HUES48 (cell line): ENCODE results near the gene PANK4.

ENCODE experiments used
- H3K27ac ChIP-seq: one replicate; pipeline ENCODE4 v1.7.0; 2013; ENCODE audit warnings: low read depth, low read length, inconsistent platforms
- H3K27me3 ChIP-seq: 2 replicates; pipeline ENCODE4 v1.6.1; 2013; ENCODE audit warnings: mild to moderate bottlenecking, low read length; ENCODE audit not compliant: control insufficient read depth, insufficient read depth
- H3K36me3 ChIP-seq: 2 replicates; pipeline ENCODE4 v1.6.1; 2013; ENCODE audit warnings: low read length; ENCODE audit not compliant: control insufficient read depth, insufficient read depth
- H3K4me1 ChIP-seq: 2 replicates; pipeline ENCODE4 v1.6.1; 2013; ENCODE audit warnings: mild to moderate bottlenecking, low read length; ENCODE audit not compliant: control insufficient read depth, insufficient read depth
- H3K4me3 ChIP-seq: 2 replicates; pipeline ENCODE4 v1.5.1; 2013; ENCODE audit warnings: mild to moderate bottlenecking, low read depth, low read length
- H3K9ac ChIP-seq: 2 replicates; pipeline ENCODE4 v1.6.1; 2013; ENCODE audit warnings: mild to moderate bottlenecking, low read depth, low read length, moderate library complexity
- H3K9me3 ChIP-seq: 2 replicates; pipeline ENCODE4 v1.6.1; 2013; ENCODE audit warnings: low read length; ENCODE audit not compliant: control insufficient read depth, insufficient read depth

Gene PANK4

GRCh38 chr1:2534315-2534686, 7.9 kb upstream of the PANK4 start:
- H3K4me1 ChIP-seq = peaks cover 14% of the 10 kb centered on the region
- no peaks in the 10 kb centered on the region for H3K36me3 ChIP-seq
- H3K4me3 ChIP-seq = no peak overlapping the region
- no peak overlapping the region for H3K9ac ChIP-seq
- no peaks in the 10 kb centered on the region for H3K9me3 ChIP-seq
- H3K27ac ChIP-seq = no peak overlapping the region
- peaks cover 88% of the 10 kb centered on the region for H3K27me3 ChIP-seq

GRCh38 chr1:2533365-2533764, 7.0 kb upstream of the PANK4 start:
- Histone ChIP-seq H3K27ac (no peak overlapping the region), H3K4me3 (no peak overlapping the region), H3K9me3 (no peaks in the 10 kb centered on the region), H3K4me1 (peaks cover 22% of the 10 kb centered on the region), H3K9ac (no peak overlapping the region), H3K36me3 (no peaks in the 10 kb centered on the region), H3K27me3 (peaks cover 90% of the 10 kb centered on the region)

GRCh38 chr1:2532485-2533160, 6.2 kb upstream of the PANK4 start:
- no peaks in the 10 kb centered on the region for H3K36me3 ChIP-seq
- peaks cover 90% of the 10 kb centered on the region for H3K27me3 ChIP-seq
- no peak overlapping the region for H3K4me3 ChIP-seq
- peaks cover 22% of the 10 kb centered on the region for H3K4me1 ChIP-seq
- no peak overlapping the region for H3K27ac ChIP-seq
- no peak overlapping the region for H3K9ac ChIP-seq
- H3K9me3 ChIP-seq = no peaks in the 10 kb centered on the region

- no peak overlapping the region for H3K27ac ChIP-seq
- H3K9ac ChIP-seq = no peak overlapping the region
- H3K27me3 ChIP-seq = peaks cover 86% of the 10 kb centered on the region
- peak overlapping the region; percentile 52; the same call in 1 of the 2 replicates for H3K4me3 ChIP-seq
- peaks cover 26% of the 10 kb centered on the region for H3K4me1 ChIP-seq
- no peaks in the 10 kb centered on the region for H3K36me3 ChIP-seq
- H3K9me3 ChIP-seq = no peaks in the 10 kb centered on the region
Observed at GRCh38 chr1:2530513-2531361, 4.3 kb upstream of the PANK4 start.

- Histone ChIP-seq H3K27me3 (peaks cover 78% of the 10 kb centered on the region), H3K27ac (no peak within 1 kb of the TSS), H3K36me3 (no peaks in the 10 kb centered on the region), H3K4me3 (peak within 1 kb of the TSS; percentile 52), H3K9me3 (no peaks in the 10 kb centered on the region), H3K4me1 (peaks cover 26% of the 10 kb centered on the region), H3K9ac (no peak within 1 kb of the TSS)
Observed at GRCh38 chr1:2529784-2530512, 3.6 kb upstream of the PANK4 start, which contains the start of gene HES5. TSS of gene HES5 (minus strand) at chr1:2530263. CDS start at chr1:2530164, 99 bp downstream.

- peaks cover 26% of the 10 kb centered on the region for H3K4me1 ChIP-seq
- H3K36me3 ChIP-seq = no peaks in the 10 kb centered on the region
- peak overlapping the region; percentile 52; the same call in 1 of the 2 replicates for H3K4me3 ChIP-seq
- H3K9me3 ChIP-seq = no peaks in the 10 kb centered on the region
- no peak overlapping the region for H3K27ac ChIP-seq
- H3K27me3 ChIP-seq = peaks cover 71% of the 10 kb centered on the region
- no peak overlapping the region for H3K9ac ChIP-seq
Observed at GRCh38 chr1:2528966-2529783, 2.8 kb upstream of the PANK4 start.

GRCh38 chr1:2528611-2528965, 2.2 kb upstream of the PANK4 start:
- Histone ChIP-seq H3K9me3 (no peaks in the 10 kb centered on the region), H3K27me3 (peaks cover 65% of the 10 kb centered on the region), H3K36me3 (no peaks in the 10 kb centered on the region), H3K4me1 (peaks cover 32% of the 10 kb centered on the region), H3K4me3 (no peak overlapping the region), H3K9ac (no peak overlapping the region), H3K27ac (no peak overlapping the region)

- H3K9me3 ChIP-seq = no peaks in the 10 kb centered on the region
- H3K36me3 ChIP-seq = peaks cover under 1% of the 10 kb centered on the region; the same call in 1 of the 2 replicates
- H3K27ac ChIP-seq = no peak overlapping the region
- H3K4me3 ChIP-seq = no peak overlapping the region
- H3K27me3 ChIP-seq = peaks cover 60% of the 10 kb centered on the region
- H3K4me1 ChIP-seq = peaks cover 35% of the 10 kb centered on the region
- H3K9ac ChIP-seq = no peak overlapping the region
Observed at GRCh38 chr1:2528016-2528415, 1.6 kb upstream of the PANK4 start.

GRCh38 chr1:2527556-2527860, 1.1 kb upstream of the PANK4 start:
- no peak overlapping the region for H3K27ac ChIP-seq
- peaks cover 55% of the 10 kb centered on the region for H3K27me3 ChIP-seq

GRCh38 chr1:2526824-2527555, 594 bp upstream of the PANK4 start:
- Histone ChIP-seq H3K4me1 (peaks cover 35% of the 10 kb centered on the region), H3K27ac (no peak overlapping the region), H3K9ac (no peak overlapping the region), H3K4me3 (peak overlapping the region; percentile 97; the same call in 1 of the 2 replicates), H3K27me3 (peaks cover 50% of the 10 kb centered on the region), H3K36me3 (peaks cover 4% of the 10 kb centered on the region; the same call in 1 of the 2 replicates), H3K9me3 (no peaks in the 10 kb centered on the region)

More at GRCh38 chr1:2527556-2527860, 1.1 kb upstream of the PANK4 start:
- H3K9ac ChIP-seq = no peak overlapping the region
- no peak overlapping the region for H3K4me3 ChIP-seq
- H3K36me3 ChIP-seq = peaks cover 4% of the 10 kb centered on the region; the same call in 1 of the 2 replicates
- peaks cover 35% of the 10 kb centered on the region for H3K4me1 ChIP-seq
- no peaks in the 10 kb centered on the region for H3K9me3 ChIP-seq
